Thoracic aorta (tissue), 2 donors: ENCODE results near the gene RAP1GAP. TPM values are rescaled to one million over a fixed set of nuclear protein-coding genes. Genes with fewer than 3 reads are reported as not detected.

Source experiments
- ATAC-seq: fragments of 150-250 bp; one replicate; pipeline ENCODE4 v1.8.0; 2017; ENCODE audit warnings: low read depth; ENCODE audit not compliant: insufficient number of reproducible peaks, low FRiP score
- DNase-seq: peaks from one replicate; pipeline ENCODE4 v3.0.0-alpha.2; 2020; ENCODE audit warnings: low spot score
- H3K27ac ChIP-seq, 2 donors: fragments of 200-600 bp; sonication (generic); 1 replicate in 1 of 2; 2 replicates in 1 of 2; pipeline ENCODE4 v1.5.1; 2016; ENCODE audit warnings: mild to moderate bottlenecking in 2 of 2, moderate library complexity in 2 of 2
- H3K27me3 ChIP-seq: fragments of 200-600 bp; sonication (generic); replicated peaks from 2 replicates; pipeline ENCODE4 v1.6.0; 2016; ENCODE audit warnings: mild to moderate bottlenecking; ENCODE audit not compliant: insufficient read depth
- H3K36me3 ChIP-seq: fragments of 200-600 bp; sonication (generic); one replicate; pipeline ENCODE4 v1.5.1; 2016
- H3K4me1 ChIP-seq, 2 donors: fragments of 200-600 bp; sonication (generic); 1 replicate in 1 of 2; 2 replicates in 1 of 2; pipeline versions ENCODE4 v1.5.1 to v1.6.0; 2016; ENCODE audit warnings: low read depth in 2 of 2, mild to moderate bottlenecking in 1 of 2; ENCODE audit not compliant: control insufficient read depth in 1 of 2
- H3K4me3 ChIP-seq: fragments of 200-600 bp; sonication (generic); 2 replicates; pipeline ENCODE4 v1.5.1; 2016; ENCODE audit warnings: mild to moderate bottlenecking
- H3K9me3 ChIP-seq: fragments of 200-600 bp; sonication (generic); 2 replicates; pipeline ENCODE4 v1.5.1; 2016
- total RNA-seq, 2 donors: library from RNA; depleted of rRNA; stranded (reverse); fragments of >200 nt; gene quantifications; one replicate each; pipeline versions ENCODE4 v1.1.0 to v1.2.3, GENCODE V29; 2016
- TF ChIP-seq, protein P1 (sequence below): fragments of 200-600 bp; sonication (generic); IDR thresholded peaks from one replicate; pipeline ENCODE4 v1.5.1; 2019; ENCODE audit warnings: antibody characterized with exemption

The RAP1GAP gene
- total RNA-seq, 2 donors from 2014 or later, result 0.27 to 0.92 TPM

DNA sequence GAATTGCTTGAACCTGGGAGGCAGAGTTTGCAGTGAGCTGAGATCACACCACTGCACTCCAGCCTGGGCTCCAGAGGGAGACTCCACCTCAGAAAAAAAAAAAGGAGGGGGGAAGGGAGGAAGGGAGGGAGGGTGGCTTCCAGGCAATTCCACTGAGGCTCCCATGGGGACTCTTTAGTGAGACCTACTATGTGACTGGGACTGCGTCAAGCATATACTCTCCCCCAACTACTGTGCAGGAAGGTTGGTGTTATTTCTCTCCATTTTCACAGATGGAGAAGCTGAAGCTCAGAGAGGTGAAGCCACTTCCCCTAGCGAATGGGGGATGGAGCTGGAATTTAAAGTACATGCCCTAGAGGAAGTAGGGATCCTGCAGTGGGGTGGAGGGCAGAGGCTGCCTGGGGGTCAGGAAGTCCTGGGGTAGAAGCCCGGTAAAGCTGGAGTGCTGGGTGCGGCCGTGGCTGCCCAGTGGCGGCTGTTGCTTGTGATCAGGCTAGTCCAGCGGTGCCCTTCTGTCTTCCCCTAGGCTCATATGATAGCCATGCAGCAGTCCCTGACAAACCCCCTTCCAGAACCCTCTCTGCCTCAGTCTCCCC, 40.3 kb downstream of the RAP1GAP start:
- Histone ChIP-seq H3K4me3 (no peak overlapping the region), H3K9me3 (no peaks in the 10 kb centered on the region), H3K27ac (no peak overlapping the region), H3K36me3 (no peaks in the 10 kb centered on the region), H3K27me3 (no peaks in the 10 kb centered on the region), H3K4me1 (no peaks in the 10 kb centered on the region)
- no peak for DNase-seq
- no peak for ATAC-seq
- TF ChIP-seq, protein P1, sequence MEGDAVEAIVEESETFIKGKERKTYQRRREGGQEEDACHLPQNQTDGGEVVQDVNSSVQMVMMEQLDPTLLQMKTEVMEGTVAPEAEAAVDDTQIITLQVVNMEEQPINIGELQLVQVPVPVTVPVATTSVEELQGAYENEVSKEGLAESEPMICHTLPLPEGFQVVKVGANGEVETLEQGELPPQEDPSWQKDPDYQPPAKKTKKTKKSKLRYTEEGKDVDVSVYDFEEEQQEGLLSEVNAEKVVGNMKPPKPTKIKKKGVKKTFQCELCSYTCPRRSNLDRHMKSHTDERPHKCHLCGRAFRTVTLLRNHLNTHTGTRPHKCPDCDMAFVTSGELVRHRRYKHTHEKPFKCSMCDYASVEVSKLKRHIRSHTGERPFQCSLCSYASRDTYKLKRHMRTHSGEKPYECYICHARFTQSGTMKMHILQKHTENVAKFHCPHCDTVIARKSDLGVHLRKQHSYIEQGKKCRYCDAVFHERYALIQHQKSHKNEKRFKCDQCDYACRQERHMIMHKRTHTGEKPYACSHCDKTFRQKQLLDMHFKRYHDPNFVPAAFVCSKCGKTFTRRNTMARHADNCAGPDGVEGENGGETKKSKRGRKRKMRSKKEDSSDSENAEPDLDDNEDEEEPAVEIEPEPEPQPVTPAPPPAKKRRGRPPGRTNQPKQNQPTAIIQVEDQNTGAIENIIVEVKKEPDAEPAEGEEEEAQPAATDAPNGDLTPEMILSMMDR, result no peak

DNA sequence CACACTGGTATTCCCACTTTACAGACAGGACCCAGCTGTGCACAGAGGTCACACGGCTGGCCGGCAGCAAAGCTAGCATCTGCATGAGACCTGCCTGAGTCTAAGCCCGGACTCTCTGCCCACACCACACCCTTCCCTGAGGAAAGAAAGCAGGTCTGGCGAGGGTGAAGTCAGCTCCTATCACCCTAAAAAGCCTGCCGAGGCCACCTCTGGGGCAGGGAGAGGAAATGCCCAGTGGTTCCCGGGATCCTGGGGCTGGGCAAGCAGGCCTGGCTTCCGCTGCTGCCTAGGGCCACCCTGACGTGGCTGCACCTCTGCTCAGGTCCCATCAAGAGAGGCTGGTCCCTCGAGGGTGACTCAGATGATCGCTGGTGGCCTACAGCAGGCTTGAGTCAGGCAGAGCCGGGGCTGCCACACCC, 42.2 kb downstream of the RAP1GAP start:
- no peak overlapping the region for H3K4me3 ChIP-seq
- no peak overlapping the region for H3K27ac ChIP-seq
- TF ChIP-seq, protein P1, result no peak
- H3K36me3 ChIP-seq, result no peaks in the 10 kb centered on the region
- no peaks in the 10 kb centered on the region for H3K9me3 ChIP-seq
- no peaks in the 10 kb centered on the region for H3K27me3 ChIP-seq
- H3K4me1 ChIP-seq, result no peaks in the 10 kb centered on the region
- ATAC-seq (no peak), DNase-seq (no peak)

DNA sequence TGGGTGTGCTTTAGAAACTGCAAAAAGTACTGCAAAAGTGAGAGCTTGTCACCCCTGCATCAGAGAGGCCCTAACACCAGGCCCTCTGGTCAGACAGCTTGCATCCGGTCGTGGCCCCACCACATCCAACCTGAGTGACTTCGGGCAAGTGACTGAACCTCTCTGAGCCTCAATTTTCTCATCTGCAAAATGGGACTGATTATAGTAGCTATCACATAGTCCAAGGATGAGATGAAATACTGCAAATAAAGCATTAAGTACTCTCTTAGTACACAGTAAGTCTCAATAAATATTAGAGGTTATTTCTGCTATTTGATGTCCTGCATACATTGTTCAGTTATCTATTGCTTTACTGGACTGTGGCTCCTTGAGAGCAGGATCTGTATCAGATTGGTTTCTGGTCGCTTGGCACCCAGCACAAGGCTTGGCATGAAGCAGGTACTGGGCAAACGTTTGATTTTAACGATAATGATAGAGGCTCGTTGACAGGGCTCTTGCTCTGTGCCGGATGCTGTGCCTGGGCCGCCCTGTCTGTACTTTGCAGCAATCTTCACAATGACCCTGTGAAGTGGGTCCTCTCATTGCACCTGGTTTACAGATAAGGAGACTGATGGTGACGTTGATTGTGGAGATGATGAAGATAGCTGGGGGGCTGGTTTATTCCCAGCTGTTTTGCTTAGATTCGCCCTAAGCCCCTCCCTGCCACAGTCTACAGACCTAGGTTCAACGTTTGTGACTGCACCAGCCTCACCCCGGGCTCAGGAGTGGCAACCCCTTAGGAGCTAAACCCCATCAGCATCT, 43.6 kb downstream of the RAP1GAP start:
- ATAC-seq (no peak), DNase-seq (no peak)
- Histone ChIP-seq H3K4me3 (no peak overlapping the region), H3K27me3 (no peaks in the 10 kb centered on the region), H3K4me1 (peaks cover 0 to 1% of the 10 kb centered on the region in 2 donors), H3K36me3 (no peaks in the 10 kb centered on the region), H3K27ac (no peak overlapping the region), H3K9me3 (no peaks in the 10 kb centered on the region)
- TF ChIP-seq, protein P1, result no peak

DNA sequence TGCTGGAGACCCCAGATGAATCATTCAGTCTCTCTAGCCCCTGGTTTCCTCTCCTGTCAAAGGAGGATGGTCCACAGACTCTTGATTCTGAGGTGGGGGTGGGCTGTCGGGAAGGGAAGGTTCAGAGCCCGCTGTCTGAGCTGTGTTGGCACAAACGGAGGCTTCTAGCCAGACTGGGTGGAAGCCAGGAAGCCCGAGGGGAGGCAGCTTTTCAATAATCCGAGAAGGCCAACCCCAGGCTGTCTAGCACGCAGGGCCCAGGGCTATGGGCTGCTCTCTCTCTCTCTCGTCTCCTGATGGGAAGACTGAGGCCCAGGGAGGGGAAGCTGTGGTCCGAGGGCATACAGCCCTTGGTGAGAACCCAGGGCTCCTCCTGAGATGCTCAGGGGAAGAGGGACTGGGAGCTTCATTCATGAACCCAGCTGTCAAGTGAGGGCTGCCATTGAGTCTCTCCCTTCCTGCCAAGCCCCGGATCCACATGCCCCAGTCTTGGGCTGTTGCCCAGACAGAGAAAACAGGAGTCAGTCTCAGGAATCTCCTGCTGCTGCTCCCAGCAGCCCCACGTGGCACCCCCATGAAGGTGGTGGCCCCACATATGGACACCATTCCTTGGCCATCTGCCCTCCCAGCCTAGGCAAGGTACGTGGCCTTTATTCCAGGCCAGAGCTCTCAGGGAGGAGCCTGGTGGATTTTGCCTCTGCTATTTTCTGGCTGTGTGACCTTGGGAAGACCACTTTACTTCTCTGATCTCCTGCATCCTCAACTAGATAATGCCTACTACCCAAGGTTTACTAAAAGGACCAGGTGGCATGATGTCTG, 44.4 kb downstream of the RAP1GAP start:
- no peak overlapping the region for H3K4me3 ChIP-seq
- TF ChIP-seq, protein P1, result no peak
- no peaks in the 10 kb centered on the region for H3K36me3 ChIP-seq
- no peaks in the 10 kb centered on the region for H3K9me3 ChIP-seq
- H3K4me1 ChIP-seq, result peaks cover 0 to 8% of the 10 kb centered on the region in 2 donors
- ATAC-seq (no peak), DNase-seq (no peak)
- no peaks in the 10 kb centered on the region for H3K27me3 ChIP-seq
- no peak overlapping the region for H3K27ac ChIP-seq

DNA sequence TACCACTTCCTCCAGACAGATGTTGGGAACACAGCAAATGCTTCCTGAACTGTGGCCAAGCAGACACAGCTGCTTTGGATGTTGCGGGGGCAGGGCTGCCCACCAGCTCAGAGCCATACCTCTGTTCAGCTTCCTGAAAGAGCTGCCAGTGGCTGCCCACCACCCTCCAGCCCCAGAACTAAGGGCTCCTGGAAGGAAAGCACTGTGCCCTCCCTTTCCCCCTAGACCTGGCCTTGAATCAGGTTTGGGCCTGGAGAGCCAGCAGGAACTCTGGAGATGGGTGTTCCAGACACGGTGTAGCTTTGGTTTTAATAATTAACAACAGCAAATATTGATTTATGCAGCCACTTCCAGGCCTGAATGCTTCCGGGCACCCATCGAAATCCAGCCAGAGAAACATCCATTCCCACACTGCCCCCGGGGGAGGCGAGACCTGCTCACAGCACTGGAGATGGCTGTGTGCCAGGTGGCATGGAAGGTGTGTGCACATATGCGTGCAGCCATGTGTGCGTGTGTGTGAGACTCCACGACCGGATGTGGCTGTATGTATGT, 45.7 kb downstream of the RAP1GAP start:
- no peaks in the 10 kb centered on the region for H3K27me3 ChIP-seq
- no peak for ATAC-seq
- H3K4me3 ChIP-seq, result no peak overlapping the region
- peaks cover 0 to 8% of the 10 kb centered on the region in 2 donors for H3K4me1 ChIP-seq
- H3K9me3 ChIP-seq, result no peaks in the 10 kb centered on the region
- TF ChIP-seq, protein P1, result no peak
- DNase-seq, result no peak
- H3K36me3 ChIP-seq, result no peaks in the 10 kb centered on the region
- no peak overlapping the region for H3K27ac ChIP-seq
